ENCODE results near the gene ZFAND3.

The ZFAND3 gene

GRCh38 chr6:37985355-37985754, 165.8 kb downstream of the ZFAND3 start:
- Histone ChIP-seq H3K9ac (ENCODE audit: low read length) (no peak overlapping the region), H3K4me2 (ENCODE audit: low read length) (no peak overlapping the region), H3F3A (ENCODE audit: insufficient read depth, low read length) (no peaks in the 10 kb centered on the region), H3K79me2 (ENCODE audit: insufficient read depth, low read length) (no peaks in the 10 kb centered on the region), H4K20me1 (ENCODE audit: insufficient read depth, low read length) (no peaks in the 10 kb centered on the region), H3K4me1 (ENCODE audit: insufficient read depth, low read length, severe bottlenecking) (peaks cover 7% of the 10 kb centered on the region), H3K4me3 (ENCODE audit: low read depth, low read length, poor library complexity, severe bottlenecking) (no peak overlapping the region), H3K27ac (ENCODE audit: low read depth, low read length, poor library complexity, severe bottlenecking) (no peak overlapping the region), H3K9me3 (ENCODE audit: low read length) (no peaks in the 10 kb centered on the region), H3K36me3 (ENCODE audit: insufficient read depth, low read length) (no peaks in the 10 kb centered on the region), H3K27me3 (ENCODE audit: insufficient read depth, low read length) (no peaks in the 10 kb centered on the region), H3K9me2 (ENCODE audit: low read depth, low read length) (no peaks in the 10 kb centered on the region), H2AFZ (ENCODE audit: low read length) (no peak overlapping the region)
- TF ChIP-seq EZH2 (IDR thresholded peaks at IDR 0.05; ENCODE audit: borderline replicate concordance, low read length), result no peak
- TF ChIP-seq CTCF (IDR thresholded peaks at IDR 0.05; ENCODE audit: low read length), result no peak

GRCh38 chr6:37987018-37987417, 167.5 kb downstream of the ZFAND3 start:
- no peak overlapping the region for H3K9ac ChIP-seq (ENCODE audit: low read length)
- no peaks in the 10 kb centered on the region for H3F3A ChIP-seq (ENCODE audit: insufficient read depth, low read length)
- TF ChIP-seq EZH2 (IDR thresholded peaks at IDR 0.05; ENCODE audit: borderline replicate concordance, low read length), result no peak
- no peak for TF ChIP-seq CTCF (IDR thresholded peaks at IDR 0.05; ENCODE audit: low read length)

DNA sequence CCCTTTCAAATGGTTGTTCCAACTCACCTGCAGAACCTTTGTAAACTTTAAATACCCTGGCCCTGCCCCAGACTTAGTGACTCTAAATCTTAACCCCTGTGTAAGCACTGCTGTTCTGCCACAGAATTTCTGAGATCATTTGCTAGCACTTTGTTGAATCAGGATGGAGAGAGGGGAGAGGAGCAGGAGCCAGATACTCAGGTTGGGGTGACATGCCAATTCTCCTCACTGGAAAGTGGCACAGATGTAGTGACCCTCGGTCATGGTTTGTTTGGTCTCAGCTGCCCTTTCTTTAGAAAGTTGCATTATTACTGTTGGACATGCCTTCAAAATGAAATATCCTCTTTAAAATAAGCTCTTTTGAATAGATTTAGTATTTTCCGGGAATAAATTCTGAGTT, 168.0 kb downstream of the ZFAND3 start:
- peaks cover 3% of the 10 kb centered on the region; the same call in 1 of the 2 replicates for H4K20me1 ChIP-seq (ENCODE audit: insufficient read depth, low read length)

More at GRCh38 chr6:37987018-37987417, 167.5 kb downstream of the ZFAND3 start:
- Histone ChIP-seq H3K4me1 (ENCODE audit: insufficient read depth, low read length, severe bottlenecking) (peaks cover 5% of the 10 kb centered on the region), H3K27ac (ENCODE audit: low read depth, low read length, poor library complexity, severe bottlenecking) (no peak overlapping the region), H3K4me3 (ENCODE audit: low read depth, low read length, poor library complexity, severe bottlenecking) (no peak overlapping the region), H3K9me2 (ENCODE audit: low read depth, low read length) (no peaks in the 10 kb centered on the region), H2AFZ (ENCODE audit: low read length) (no peak overlapping the region), H3K4me2 (ENCODE audit: low read length) (no peak overlapping the region), H3K9me3 (ENCODE audit: low read length) (no peaks in the 10 kb centered on the region), H3K79me2 (ENCODE audit: insufficient read depth, low read length) (no peaks in the 10 kb centered on the region), H3K27me3 (ENCODE audit: insufficient read depth, low read length) (no peaks in the 10 kb centered on the region), H4K20me1 (ENCODE audit: insufficient read depth, low read length) (peaks cover under 1% of the 10 kb centered on the region; the same call in 1 of the 2 replicates), H3K36me3 (ENCODE audit: insufficient read depth, low read length) (no peaks in the 10 kb centered on the region)

More for the DNA sequence above, 168.0 kb downstream of the ZFAND3 start:
- Histone ChIP-seq H3K4me1 (ENCODE audit: insufficient read depth, low read length, severe bottlenecking) (no peaks in the 10 kb centered on the region), H3K36me3 (ENCODE audit: insufficient read depth, low read length) (no peaks in the 10 kb centered on the region), H3F3A (ENCODE audit: insufficient read depth, low read length) (no peaks in the 10 kb centered on the region), H3K9me3 (ENCODE audit: low read length) (no peaks in the 10 kb centered on the region), H3K27me3 (ENCODE audit: insufficient read depth, low read length) (no peaks in the 10 kb centered on the region), H3K9me2 (ENCODE audit: low read depth, low read length) (no peaks in the 10 kb centered on the region), H3K4me3 (ENCODE audit: low read depth, low read length, poor library complexity, severe bottlenecking) (no peak overlapping the region), H2AFZ (ENCODE audit: low read length) (no peak overlapping the region), H3K27ac (ENCODE audit: low read depth, low read length, poor library complexity, severe bottlenecking) (no peak overlapping the region), H3K9ac (ENCODE audit: low read length) (no peak overlapping the region), H3K4me2 (ENCODE audit: low read length) (no peak overlapping the region), H3K79me2 (ENCODE audit: insufficient read depth, low read length) (no peaks in the 10 kb centered on the region)
- no peak for TF ChIP-seq CTCF (IDR thresholded peaks at IDR 0.05; ENCODE audit: low read length)
- TF ChIP-seq EZH2 (IDR thresholded peaks at IDR 0.05; ENCODE audit: borderline replicate concordance, low read length), result no peak

All from OCI-LY1 (cell line).